ENCODE data around the gene CTNND2.
A peak's percentile ranks its signal among the peaks of the same experiment; 100 is the strongest.

The CTNND2 gene

GRCh38 chr5:10989577-10990263 lies 914.5 kb downstream of the CTNND2 start:
- DNase-seq (ENCODE audit: low read depth): no peak
- H3K4me3 ChIP-seq (ENCODE audit: low read depth, low read length): no peak overlapping the region
- no peak for TF ChIP-seq CTCF (IDR thresholded peaks at IDR 0.05; ENCODE audit: control insufficient read depth, extremely low read depth, insufficient read depth)

- DNase-seq (ENCODE audit: low read depth): no peak
- no peak for TF ChIP-seq CTCF (IDR thresholded peaks at IDR 0.05; ENCODE audit: control insufficient read depth, extremely low read depth, insufficient read depth)
- H3K4me3 ChIP-seq (ENCODE audit: low read depth, low read length): no peak overlapping the region
Observed at GRCh38 chr5:10988622-10989021, 915.6 kb downstream of the CTNND2 start.

- no peak overlapping the region for H3K4me3 ChIP-seq (ENCODE audit: low read depth, low read length)
- peak; percentile 96 for TF ChIP-seq CTCF (IDR thresholded peaks at IDR 0.05; ENCODE audit: control insufficient read depth, extremely low read depth, insufficient read depth)
- peak; percentile 31 for DNase-seq (ENCODE audit: low read depth)
Observed at GRCh38 chr5:10987925-10988504, 916.2 kb downstream of the CTNND2 start.

GRCh38 chr5:10987276-10987924 lies 916.8 kb downstream of the CTNND2 start:
- DNase-seq (ENCODE audit: low read depth): no peak
- no peak for TF ChIP-seq CTCF (IDR thresholded peaks at IDR 0.05; ENCODE audit: control insufficient read depth, extremely low read depth, insufficient read depth)
- H3K4me3 ChIP-seq (ENCODE audit: low read depth, low read length): no peak overlapping the region

- no peak for TF ChIP-seq CTCF (IDR thresholded peaks at IDR 0.05; ENCODE audit: control insufficient read depth, extremely low read depth, insufficient read depth)
- H3K4me3 ChIP-seq (ENCODE audit: low read depth, low read length): no peak overlapping the region
- DNase-seq (ENCODE audit: low read depth): no peak
Observed at GRCh38 chr5:10985721-10986110, 918.5 kb downstream of the CTNND2 start.

- TF ChIP-seq CTCF (IDR thresholded peaks at IDR 0.05; ENCODE audit: control insufficient read depth, extremely low read depth, insufficient read depth): no peak
- no peak overlapping the region for H3K4me3 ChIP-seq (ENCODE audit: low read depth, low read length)
- no peak for DNase-seq (ENCODE audit: low read depth)
Observed at GRCh38 chr5:10985091-10985720, 919.0 kb downstream of the CTNND2 start.

Data from LNCaP clone FGC (cell line).